ENCODE measurements around the gene APPL1.
"Not testable (repeated sequence)": the region's sequence is repeated elsewhere in the genome, so short reads cannot be mapped to it uniquely, and the experiment has no call there.

APPL1 gene

DNA sequence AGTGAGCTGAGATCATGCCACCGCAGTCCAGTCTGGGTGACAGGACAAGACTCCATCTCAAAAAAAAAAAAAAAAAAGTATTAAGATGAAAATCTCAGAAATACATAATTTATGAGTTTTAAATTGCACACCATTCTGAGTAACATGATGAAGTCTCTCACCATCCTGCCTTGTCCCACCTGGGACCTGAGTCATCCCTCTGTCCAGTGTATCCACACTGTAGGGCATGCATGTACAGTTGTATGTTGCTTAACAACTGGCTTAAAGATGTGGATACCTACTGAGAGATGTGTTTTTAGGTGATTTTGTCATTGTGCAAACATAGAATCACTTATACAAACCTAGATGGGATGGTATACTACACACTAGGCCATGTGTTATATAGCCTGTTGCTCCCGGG is 47.9 kb downstream of the APPL1 start:
- DNase-seq = no peak

DNA sequence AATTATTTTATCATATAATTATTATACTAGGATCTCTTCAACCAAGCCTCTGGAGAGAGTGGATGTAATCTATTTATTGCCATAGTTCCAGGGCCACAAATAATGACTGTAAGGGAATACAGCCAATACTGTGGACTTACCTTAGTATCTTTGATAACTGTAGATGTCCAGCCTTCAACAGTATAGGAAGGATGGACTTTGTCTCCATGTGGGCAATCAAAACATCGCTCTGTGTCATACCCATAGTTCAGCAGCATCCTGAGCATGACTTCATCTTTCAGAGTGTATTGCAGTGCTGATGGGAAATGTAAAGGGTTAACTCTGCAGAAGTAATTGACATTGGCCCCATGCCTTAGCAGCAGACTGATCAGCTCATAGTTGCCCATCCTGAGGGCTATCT is 50.7 kb downstream of the APPL1 start:
- no peak for DNase-seq

GRCh38 chr3:57279685-57280084 is 52.2 kb downstream of the APPL1 start:
- no peak for DNase-seq

DNA sequence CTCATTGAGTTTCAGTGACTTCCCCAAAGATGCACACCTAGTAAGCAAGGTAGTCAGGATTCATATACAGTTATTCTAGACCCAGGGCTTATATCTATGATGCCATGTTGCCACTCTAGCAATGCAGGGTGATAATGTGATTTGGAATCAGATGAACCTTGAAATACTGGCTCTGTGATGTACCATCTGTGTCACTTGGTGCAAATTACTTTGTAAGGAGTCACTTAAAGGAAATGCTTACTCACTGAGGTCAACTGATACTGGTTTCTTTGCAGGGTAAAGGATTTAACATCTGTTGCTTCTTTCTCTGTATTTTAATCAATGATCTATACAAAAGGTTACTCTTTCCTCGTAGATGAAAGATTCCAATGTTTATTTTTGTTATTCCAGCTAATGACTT is 54.2 kb downstream of the APPL1 start:
- no peak for DNase-seq

DNA sequence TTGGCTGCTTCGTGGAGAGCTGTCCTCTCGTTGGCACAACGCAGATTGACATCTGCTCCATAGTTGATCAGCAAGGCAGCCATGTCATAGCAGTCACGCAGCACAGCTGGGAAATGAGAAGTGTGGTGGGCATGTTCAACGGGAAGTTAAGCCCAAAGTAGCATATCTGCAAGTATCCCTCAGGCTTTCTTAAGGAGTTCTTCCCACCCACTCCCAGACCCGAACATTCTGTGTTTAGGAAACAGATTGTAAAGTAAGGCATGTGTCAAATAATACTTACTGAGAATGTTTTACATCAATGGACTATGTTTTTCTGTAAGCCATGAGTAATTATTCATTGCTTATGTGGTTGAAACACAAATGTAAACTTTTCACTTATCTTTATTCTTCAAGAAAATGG is 55.8 kb downstream of the APPL1 start:
- no peak for DNase-seq

GRCh38 chr3:57287205-57287604 is 59.7 kb downstream of the APPL1 start:
- DNase-seq = no peak

DNA sequence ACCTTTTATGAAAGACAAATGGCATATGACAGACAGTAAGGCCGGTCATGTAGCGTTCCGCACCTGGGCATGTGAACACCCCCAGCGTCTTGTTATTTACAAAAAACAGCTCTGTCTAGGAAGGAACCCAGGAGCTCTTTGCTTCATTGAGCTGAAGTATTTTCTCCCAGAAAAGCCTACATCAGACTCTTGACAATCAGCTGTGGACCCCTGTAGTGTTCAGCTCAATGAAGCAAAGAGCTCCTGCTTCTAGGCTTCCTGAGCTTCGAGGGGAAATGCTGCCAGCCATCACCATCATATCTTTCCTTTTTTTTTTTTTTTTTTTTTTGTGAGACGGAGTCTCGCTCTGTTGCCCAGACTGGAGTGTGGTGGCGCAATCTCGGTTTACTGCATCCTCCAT is 60.9 kb downstream of the APPL1 start:
- no peak for DNase-seq

GRCh38 chr3:57292159-57292896 is 64.8 kb downstream of the APPL1 start, which contains the start of gene ASB14:
TSS of gene ASB14 (minus strand) at chr3:57292685. CDS start at chr3:57292033, 652 bp downstream.
- no peak for DNase-seq

- DNase-seq = no peak
Observed at GRCh38 chr3:57292897-57293526, 65.5 kb downstream of the APPL1 start.

DNA sequence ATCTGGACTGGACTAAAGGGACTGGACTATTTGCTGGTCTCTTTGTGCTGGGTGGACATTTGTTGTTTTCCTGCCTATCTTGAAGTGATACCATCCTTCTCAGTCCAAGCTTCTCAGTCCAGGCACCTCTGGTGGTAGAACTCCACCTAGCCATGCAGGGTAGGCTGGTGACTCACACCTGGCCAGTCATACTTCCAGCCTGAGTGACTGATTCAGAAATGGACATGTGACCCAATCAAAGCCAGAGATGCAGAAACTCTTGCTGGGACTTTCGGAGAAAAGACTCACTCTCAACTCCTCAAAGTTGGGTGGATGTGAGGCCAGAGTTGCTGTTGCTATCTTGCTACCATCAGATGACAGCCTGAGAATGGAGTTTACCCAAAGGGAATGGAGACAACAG is 70.5 kb downstream of the APPL1 start:
- DNase-seq = no peak

GRCh38 chr3:57303520-57303919 is 76.0 kb downstream of the APPL1 start:
- not testable (repeated sequence) for DNase-seq

GRCh38 chr3:57309769-57310360 is 82.3 kb downstream of the APPL1 start:
- DNase-seq = no peak

- no peak for DNase-seq
Observed at GRCh38 chr3:57314204-57314603, 86.7 kb downstream of the APPL1 start.
